D721Med (cell line): Measurements from ENCODE around the gene RYR3.

Experiments
- DNase-seq: peaks from one replicate; pipeline ENCODE4 v3.0.0; 2011; ENCODE audit warnings: low spot score; ENCODE audit not compliant: insufficient read length
- FAIRE-seq: peaks from 2 replicates; lab custom pipeline; 2011; peaks lifted over from hg19 to GRCh38; lab: Jason Lieb, UNC
- CTCF ChIP-seq: IDR thresholded peaks from 2 replicates; pipeline ENCODE4 v1.5.1; 2012; ENCODE audit warnings: mild to moderate bottlenecking, control low read depth; ENCODE audit not compliant: insufficient read depth; ENCODE audit errors: missing control alignments

RYR3 gene

GRCh38 chr15:33675246-33675645 lies 364.5 kb downstream of the RYR3 start:
- DNase-seq = no peak
- TF ChIP-seq CTCF = peak; percentile 48
- no peak for FAIRE-seq

GRCh38 chr15:33677238-33677830 lies 366.6 kb downstream of the RYR3 start:
- TF ChIP-seq CTCF = no peak
- FAIRE-seq (no peak), DNase-seq (no peak)

GRCh38 chr15:33678176-33678575 lies 367.4 kb downstream of the RYR3 start:
- FAIRE-seq (no peak), DNase-seq (no peak)
- TF ChIP-seq CTCF = no peak

GRCh38 chr15:33678602-33679001 lies 367.8 kb downstream of the RYR3 start:
- TF ChIP-seq CTCF = no peak
- FAIRE-seq (no peak), DNase-seq (no peak)

GRCh38 chr15:33679061-33679460 lies 368.3 kb downstream of the RYR3 start:
- FAIRE-seq = no peak
- no peak for DNase-seq
- TF ChIP-seq CTCF = no peak

GRCh38 chr15:33680336-33680735 lies 369.6 kb downstream of the RYR3 start:
- no peak for DNase-seq
- FAIRE-seq = no peak
- TF ChIP-seq CTCF = no peak

GRCh38 chr15:33693166-33693800 lies 382.5 kb downstream of the RYR3 start:
- no peak for DNase-seq
- FAIRE-seq = no peak
- no peak for TF ChIP-seq CTCF
